ENCODE measurements around the gene FZD4.

The FZD4 gene

GRCh38 chr11:86988351-86988881 lies 33.2 kb upstream of the FZD4 start:
- Histone ChIP-seq H3K9me3 (ENCODE audit: control insufficient read depth, low read depth, low read length) (no peaks in the 10 kb centered on the region), H3K27ac (ENCODE audit: low read length) (no peak overlapping the region), H3K4me3 (ENCODE audit: low read length) (no peak overlapping the region), H3K4me1 (ENCODE audit: control insufficient read depth, low read depth, low read length) (peaks cover 9% of the 10 kb centered on the region), H3K36me3 (ENCODE audit: control insufficient read depth, low read depth, low read length) (no peaks in the 10 kb centered on the region), H3K9ac (ENCODE audit: low read length) (no peak overlapping the region), H3K27me3 (ENCODE audit: control insufficient read depth, insufficient read depth, low read length) (no peaks in the 10 kb centered on the region)

GRCh38 chr11:86987679-86988078 lies 32.5 kb upstream of the FZD4 start:
- H3K4me3 ChIP-seq (ENCODE audit: low read length), result no peak overlapping the region
- no peaks in the 10 kb centered on the region for H3K9me3 ChIP-seq (ENCODE audit: control insufficient read depth, low read depth, low read length)
- no peaks in the 10 kb centered on the region for H3K36me3 ChIP-seq (ENCODE audit: control insufficient read depth, low read depth, low read length)
- no peak overlapping the region for H3K9ac ChIP-seq (ENCODE audit: low read length)
- peaks cover 9% of the 10 kb centered on the region for H3K4me1 ChIP-seq (ENCODE audit: control insufficient read depth, low read depth, low read length)
- no peaks in the 10 kb centered on the region for H3K27me3 ChIP-seq (ENCODE audit: control insufficient read depth, insufficient read depth, low read length)
- H3K27ac ChIP-seq (ENCODE audit: low read length), result no peak overlapping the region

- Histone ChIP-seq H3K27me3 (ENCODE audit: control insufficient read depth, insufficient read depth, low read length) (no peaks in the 10 kb centered on the region), H3K9ac (ENCODE audit: low read length) (no peak overlapping the region), H3K4me3 (ENCODE audit: low read length) (no peak overlapping the region), H3K9me3 (ENCODE audit: control insufficient read depth, low read depth, low read length) (no peaks in the 10 kb centered on the region), H3K27ac (ENCODE audit: low read length) (no peak overlapping the region), H3K4me1 (ENCODE audit: control insufficient read depth, low read depth, low read length) (no peaks in the 10 kb centered on the region), H3K36me3 (ENCODE audit: control insufficient read depth, low read depth, low read length) (no peaks in the 10 kb centered on the region)
These were observed 29.5 kb upstream of the FZD4 start for GRCh38 chr11:86984701-86985100.

- H3K4me3 ChIP-seq (ENCODE audit: low read length), result no peak overlapping the region
- no peaks in the 10 kb centered on the region for H3K36me3 ChIP-seq (ENCODE audit: control insufficient read depth, low read depth, low read length)
- H3K27me3 ChIP-seq (ENCODE audit: control insufficient read depth, insufficient read depth, low read length), result no peaks in the 10 kb centered on the region
- no peaks in the 10 kb centered on the region for H3K9me3 ChIP-seq (ENCODE audit: control insufficient read depth, low read depth, low read length)
- no peak overlapping the region for H3K9ac ChIP-seq (ENCODE audit: low read length)
- no peak overlapping the region for H3K27ac ChIP-seq (ENCODE audit: low read length)
- H3K4me1 ChIP-seq (ENCODE audit: control insufficient read depth, low read depth, low read length), result no peaks in the 10 kb centered on the region
These were observed 27.9 kb upstream of the FZD4 start for GRCh38 chr11:86983021-86983488.

GRCh38 chr11:86981777-86982540 lies 26.8 kb upstream of the FZD4 start:
- Histone ChIP-seq H3K4me3 (ENCODE audit: low read length) (no peak overlapping the region), H3K4me1 (ENCODE audit: control insufficient read depth, low read depth, low read length) (no peaks in the 10 kb centered on the region), H3K27ac (ENCODE audit: low read length) (no peak overlapping the region), H3K27me3 (ENCODE audit: control insufficient read depth, insufficient read depth, low read length) (no peaks in the 10 kb centered on the region), H3K36me3 (ENCODE audit: control insufficient read depth, low read depth, low read length) (no peaks in the 10 kb centered on the region), H3K9ac (ENCODE audit: low read length) (no peak overlapping the region), H3K9me3 (ENCODE audit: control insufficient read depth, low read depth, low read length) (no peaks in the 10 kb centered on the region)

GRCh38 chr11:86980086-86980796 lies 25.0 kb upstream of the FZD4 start:
- Histone ChIP-seq H3K27me3 (ENCODE audit: control insufficient read depth, insufficient read depth, low read length) (no peaks in the 10 kb centered on the region), H3K4me3 (ENCODE audit: low read length) (no peak overlapping the region), H3K4me1 (ENCODE audit: control insufficient read depth, low read depth, low read length) (no peaks in the 10 kb centered on the region), H3K9me3 (ENCODE audit: control insufficient read depth, low read depth, low read length) (no peaks in the 10 kb centered on the region), H3K36me3 (ENCODE audit: control insufficient read depth, low read depth, low read length) (no peaks in the 10 kb centered on the region), H3K27ac (ENCODE audit: low read length) (no peak overlapping the region), H3K9ac (ENCODE audit: low read length) (no peak overlapping the region)

- Histone ChIP-seq H3K36me3 (ENCODE audit: control insufficient read depth, low read depth, low read length) (no peaks in the 10 kb centered on the region), H3K4me1 (ENCODE audit: control insufficient read depth, low read depth, low read length) (no peaks in the 10 kb centered on the region), H3K27me3 (ENCODE audit: control insufficient read depth, insufficient read depth, low read length) (no peaks in the 10 kb centered on the region), H3K9me3 (ENCODE audit: control insufficient read depth, low read depth, low read length) (no peaks in the 10 kb centered on the region), H3K4me3 (ENCODE audit: low read length) (no peak overlapping the region), H3K27ac (ENCODE audit: low read length) (no peak overlapping the region), H3K9ac (ENCODE audit: low read length) (no peak overlapping the region)
These were observed 23.8 kb upstream of the FZD4 start for GRCh38 chr11:86978756-86979608.

GRCh38 chr11:86978247-86978646 lies 23.1 kb upstream of the FZD4 start:
- H3K9ac ChIP-seq (ENCODE audit: low read length), result no peak overlapping the region
- H3K36me3 ChIP-seq (ENCODE audit: control insufficient read depth, low read depth, low read length), result no peaks in the 10 kb centered on the region
- no peaks in the 10 kb centered on the region for H3K9me3 ChIP-seq (ENCODE audit: control insufficient read depth, low read depth, low read length)
- no peak overlapping the region for H3K4me3 ChIP-seq (ENCODE audit: low read length)
- no peaks in the 10 kb centered on the region for H3K27me3 ChIP-seq (ENCODE audit: control insufficient read depth, insufficient read depth, low read length)
- H3K27ac ChIP-seq (ENCODE audit: low read length), result no peak overlapping the region
- no peaks in the 10 kb centered on the region for H3K4me1 ChIP-seq (ENCODE audit: control insufficient read depth, low read depth, low read length)

- Histone ChIP-seq H3K36me3 (ENCODE audit: control insufficient read depth, low read depth, low read length) (no peaks in the 10 kb centered on the region), H3K27me3 (ENCODE audit: control insufficient read depth, insufficient read depth, low read length) (no peaks in the 10 kb centered on the region), H3K4me3 (ENCODE audit: low read length) (no peak overlapping the region), H3K4me1 (ENCODE audit: control insufficient read depth, low read depth, low read length) (no peaks in the 10 kb centered on the region), H3K27ac (ENCODE audit: low read length) (no peak overlapping the region), H3K9ac (ENCODE audit: low read length) (no peak overlapping the region), H3K9me3 (ENCODE audit: control insufficient read depth, low read depth, low read length) (no peaks in the 10 kb centered on the region)
These were observed 22.4 kb upstream of the FZD4 start for GRCh38 chr11:86977441-86978050.

GRCh38 chr11:86972734-86973133 lies 17.5 kb upstream of the FZD4 start:
- Histone ChIP-seq H3K27me3 (ENCODE audit: control insufficient read depth, insufficient read depth, low read length) (no peaks in the 10 kb centered on the region), H3K4me3 (ENCODE audit: low read length) (no peak overlapping the region), H3K9me3 (ENCODE audit: control insufficient read depth, low read depth, low read length) (no peaks in the 10 kb centered on the region), H3K4me1 (ENCODE audit: control insufficient read depth, low read depth, low read length) (no peaks in the 10 kb centered on the region), H3K9ac (ENCODE audit: low read length) (no peak overlapping the region), H3K27ac (ENCODE audit: low read length) (no peak overlapping the region), H3K36me3 (ENCODE audit: control insufficient read depth, low read depth, low read length) (no peaks in the 10 kb centered on the region)

- Histone ChIP-seq H3K9ac (ENCODE audit: low read length) (no peak overlapping the region), H3K4me1 (ENCODE audit: control insufficient read depth, low read depth, low read length) (no peaks in the 10 kb centered on the region), H3K9me3 (ENCODE audit: control insufficient read depth, low read depth, low read length) (no peaks in the 10 kb centered on the region), H3K36me3 (ENCODE audit: control insufficient read depth, low read depth, low read length) (no peaks in the 10 kb centered on the region), H3K4me3 (ENCODE audit: low read length) (no peak overlapping the region), H3K27ac (ENCODE audit: low read length) (no peak overlapping the region), H3K27me3 (ENCODE audit: control insufficient read depth, insufficient read depth, low read length) (no peaks in the 10 kb centered on the region)
These were observed 14.1 kb upstream of the FZD4 start for GRCh38 chr11:86969258-86969657.

All from iPS-18a (cell line).